Keratinocyte (primary cell): ENCODE measurements around the gene GUCY1A1. TPM values are rescaled to one million over a fixed set of nuclear protein-coding genes. Genes with fewer than 3 reads are reported as not detected.

ENCODE experiments used
- DNase-seq: peaks from one replicate; pipeline ENCODE4 v3.0.0-alpha.2; 2011; ENCODE audit warnings: low read depth, missing footprints, low spot score
- FAIRE-seq: peaks from 2 replicates; lab custom pipeline; 2011; peaks lifted over from hg19 to GRCh38; lab: Jason Lieb, UNC
- H2AFZ ChIP-seq: 2 replicates; pipeline ENCODE4 v1.6.0; 2012; ENCODE audit warnings: low read length, control low read depth, inconsistent platforms; ENCODE audit not compliant: control insufficient read depth
- H3K27ac ChIP-seq: 2 replicates; pipeline ENCODE4 v1.5.1; 2011; ENCODE audit warnings: low read length; ENCODE audit not compliant: control insufficient read depth, insufficient read depth
- H3K27me3 ChIP-seq: 3 replicates; pipeline ENCODE4 v1.6.0; 2011; ENCODE audit warnings: low read length; ENCODE audit not compliant: control insufficient read depth, insufficient read depth; ENCODE audit errors: extremely low read depth
- H3K36me3 ChIP-seq, 2 experiments: 2 replicates in 1 of 2; 3 replicates in 1 of 2; pipeline ENCODE4 v1.5.1; 2011; ENCODE audit warnings: low read length in 2 of 2, mild to moderate bottlenecking in 1 of 2; ENCODE audit not compliant: control insufficient read depth in 2 of 2, insufficient read depth in 2 of 2; ENCODE audit errors: extremely low read depth in 1 of 2
- H3K4me1 ChIP-seq: 3 replicates; pipeline ENCODE4 v1.5.1; 2011; ENCODE audit warnings: low read length; ENCODE audit not compliant: control insufficient read depth, insufficient read depth; ENCODE audit errors: extremely low read depth
- H3K4me2 ChIP-seq: 3 replicates; pipeline ENCODE4 v1.6.0; 2011; ENCODE audit warnings: low read depth, low read length; ENCODE audit not compliant: control insufficient read depth, insufficient read depth; ENCODE audit errors: extremely low read depth
- H3K4me3 ChIP-seq, 3 experiments: fragments of 200-600 bp in 1 of 3; sonication (generic) in 1 of 3; 2 replicates in 2 of 3; 3 replicates in 1 of 3; pipeline ENCODE4 v1.5.1; 2011 to 2016; ENCODE audit warnings: low read length in 3 of 3, mild to moderate bottlenecking in 3 of 3, control low read depth in 2 of 3, inconsistent platforms in 1 of 3, low read depth in 1 of 3, mixed read lengths in 1 of 3, mixed run types in 1 of 3, moderate library complexity in 1 of 3; ENCODE audit not compliant: control insufficient read depth in 2 of 3, insufficient read depth in 2 of 3; ENCODE audit errors: extremely low read depth in 1 of 3
- H3K79me2 ChIP-seq: 2 replicates; pipeline ENCODE4 v1.6.0; 2012; ENCODE audit warnings: low read length; ENCODE audit not compliant: control insufficient read depth, insufficient read depth
- H3K9ac ChIP-seq: 3 replicates; pipeline ENCODE4 v1.6.0; 2011; ENCODE audit warnings: low read length; ENCODE audit not compliant: control insufficient read depth, insufficient read depth; ENCODE audit errors: extremely low read depth
- H3K9me1 ChIP-seq: 3 replicates; pipeline ENCODE4 v1.6.0; 2011; ENCODE audit warnings: low read length; ENCODE audit not compliant: control insufficient read depth, insufficient read depth; ENCODE audit errors: extremely low read depth
- H3K9me3 ChIP-seq: 2 replicates; pipeline ENCODE4 v1.5.1; 2012; ENCODE audit warnings: low read depth, low read length; ENCODE audit not compliant: control insufficient read depth
- H4K20me1 ChIP-seq: 3 replicates; pipeline ENCODE4 v1.6.0; 2011; ENCODE audit warnings: low read length; ENCODE audit not compliant: control insufficient read depth, insufficient read depth; ENCODE audit errors: extremely low read depth
- EZH2 ChIP-seq: IDR thresholded peaks from one replicate; pipeline ENCODE4 v1.6.1; 2012; ENCODE audit warnings: inconsistent platforms, mild to moderate bottlenecking, low read length, moderate library complexity
- dilution Hi-C: fragments of 300-500 bp; cut with MboI; formaldehyde crosslinking; loops from one replicate; pipeline ENCODE4 v1.7.0; 2020; ENCODE audit warnings: low sequenced_read_pairs; ENCODE audit not compliant: extremely low pct_ligation_motif_present
- polyA plus RNA-seq, 5 experiments: library from polyadenylated mRNA; depleted of rRNA in 3 of 5; stranded (reverse) in 3 of 5; stranded (forward) in 1 of 5; unstranded in 1 of 5; fragments of >200 nt; gene quantifications; 1 replicate in 1 of 5; 2 replicates in 3 of 5; 3 replicates in 1 of 5; pipeline versions ENCODE4 v1.2.1 to v1.2.3, GENCODE V29; 2011 to 2012; ENCODE audit warnings: missing spikeins in 2 of 5, low read depth in 1 of 5, low replicate concordance in 1 of 5
- TF ChIP-seq, protein P1 (sequence below), 3 experiments: IDR thresholded peaks in 1 of 3; conservative IDR thresholded peaks in 1 of 3; optimal IDR thresholded peaks in 1 of 3; 2 replicates in 2 of 3; 3 replicates in 1 of 3; pipeline versions ENCODE3 to v1.5.1; 2011; ENCODE audit warnings: low read length in 3 of 3, mild to moderate bottlenecking in 3 of 3, moderate library complexity in 2 of 3, control low read depth in 1 of 3, inconsistent platforms in 1 of 3; ENCODE audit not compliant: insufficient read depth in 2 of 3; ENCODE audit errors: extremely low read depth in 1 of 3

Gene GUCY1A1
- polyA plus RNA-seq, 1 donor (not counting 4 experiments of a cell fraction or from before 2014, with no cell fraction given), result 0.05 TPM

GRCh38 chr4:155761047-155761446, 94.4 kb downstream of the GUCY1A1 start:
- H3K4me1 ChIP-seq, result no peaks in the 10 kb centered on the region
- H3K4me3 ChIP-seq, result no peak overlapping the region
- no peaks in the 10 kb centered on the region for H3K9me1 ChIP-seq
- dilution Hi-C loops, result no loop called here
- no peaks in the 10 kb centered on the region for H3K9me3 ChIP-seq
- H3K27ac ChIP-seq, result no peak overlapping the region
- FAIRE-seq (no peak), DNase-seq (no peak)
- peaks cover 18% of the 10 kb centered on the region for H3K27me3 ChIP-seq
- no peak overlapping the region for H2AFZ ChIP-seq
- H3K79me2 ChIP-seq, result no peaks in the 10 kb centered on the region
- TF ChIP-seq EZH2, result no peak
- no peaks in the 10 kb centered on the region for H3K36me3 ChIP-seq
- no peaks in the 10 kb centered on the region for H4K20me1 ChIP-seq
- H3K4me2 ChIP-seq, result no peak overlapping the region
- H3K9ac ChIP-seq, result no peak overlapping the region

DNA sequence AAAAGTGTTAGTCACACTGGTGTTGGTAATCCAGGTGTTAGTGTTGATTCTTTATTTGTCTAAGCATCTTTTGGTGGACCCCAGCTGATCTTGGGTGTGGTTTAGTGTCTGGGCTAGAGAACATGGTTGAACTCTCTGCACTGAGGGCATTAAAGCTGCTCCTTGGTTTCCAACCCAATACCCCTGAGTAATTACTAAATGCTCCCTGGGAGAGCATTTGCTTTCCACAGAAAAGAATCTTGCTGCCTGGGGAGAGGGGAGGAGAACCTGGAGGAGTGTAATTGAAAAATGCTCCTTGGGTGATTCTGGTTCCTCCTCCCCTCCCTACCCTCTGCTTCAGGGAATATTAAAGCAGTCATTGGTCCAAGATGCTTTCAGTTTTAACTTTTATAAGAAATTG, 95.3 kb downstream of the GUCY1A1 start:
- no peaks in the 10 kb centered on the region for H3K79me2 ChIP-seq
- DNase-seq, result no peak
- no peak overlapping the region for H3K4me2 ChIP-seq
- dilution Hi-C loops, result no loop called here
- peaks cover 18% of the 10 kb centered on the region for H3K27me3 ChIP-seq
- H3K27ac ChIP-seq, result no peak overlapping the region
- no peak for FAIRE-seq
- H3K36me3 ChIP-seq, result no peaks in the 10 kb centered on the region
- no peaks in the 10 kb centered on the region for H3K9me3 ChIP-seq
- no peaks in the 10 kb centered on the region for H3K4me1 ChIP-seq
- no peak overlapping the region for H3K9ac ChIP-seq
- H3K4me3 ChIP-seq, result no peak overlapping the region
- TF ChIP-seq, protein P1, sequence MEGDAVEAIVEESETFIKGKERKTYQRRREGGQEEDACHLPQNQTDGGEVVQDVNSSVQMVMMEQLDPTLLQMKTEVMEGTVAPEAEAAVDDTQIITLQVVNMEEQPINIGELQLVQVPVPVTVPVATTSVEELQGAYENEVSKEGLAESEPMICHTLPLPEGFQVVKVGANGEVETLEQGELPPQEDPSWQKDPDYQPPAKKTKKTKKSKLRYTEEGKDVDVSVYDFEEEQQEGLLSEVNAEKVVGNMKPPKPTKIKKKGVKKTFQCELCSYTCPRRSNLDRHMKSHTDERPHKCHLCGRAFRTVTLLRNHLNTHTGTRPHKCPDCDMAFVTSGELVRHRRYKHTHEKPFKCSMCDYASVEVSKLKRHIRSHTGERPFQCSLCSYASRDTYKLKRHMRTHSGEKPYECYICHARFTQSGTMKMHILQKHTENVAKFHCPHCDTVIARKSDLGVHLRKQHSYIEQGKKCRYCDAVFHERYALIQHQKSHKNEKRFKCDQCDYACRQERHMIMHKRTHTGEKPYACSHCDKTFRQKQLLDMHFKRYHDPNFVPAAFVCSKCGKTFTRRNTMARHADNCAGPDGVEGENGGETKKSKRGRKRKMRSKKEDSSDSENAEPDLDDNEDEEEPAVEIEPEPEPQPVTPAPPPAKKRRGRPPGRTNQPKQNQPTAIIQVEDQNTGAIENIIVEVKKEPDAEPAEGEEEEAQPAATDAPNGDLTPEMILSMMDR (optimal IDR thresholded peaks at IDR 0.05 in 1 of 3, IDR thresholded peaks at IDR 0.05 in 1 of 3, conservative IDR thresholded peaks at IDR 0.05 in 1 of 3; ENCODE audit: extremely low read depth in 1 of 3, insufficient read depth in 2 of 3, low read length in 3 of 3), result no peak
- TF ChIP-seq EZH2, result no peak
- H2AFZ ChIP-seq, result no peak overlapping the region
- no peaks in the 10 kb centered on the region for H4K20me1 ChIP-seq
- H3K9me1 ChIP-seq, result no peaks in the 10 kb centered on the region

DNA sequence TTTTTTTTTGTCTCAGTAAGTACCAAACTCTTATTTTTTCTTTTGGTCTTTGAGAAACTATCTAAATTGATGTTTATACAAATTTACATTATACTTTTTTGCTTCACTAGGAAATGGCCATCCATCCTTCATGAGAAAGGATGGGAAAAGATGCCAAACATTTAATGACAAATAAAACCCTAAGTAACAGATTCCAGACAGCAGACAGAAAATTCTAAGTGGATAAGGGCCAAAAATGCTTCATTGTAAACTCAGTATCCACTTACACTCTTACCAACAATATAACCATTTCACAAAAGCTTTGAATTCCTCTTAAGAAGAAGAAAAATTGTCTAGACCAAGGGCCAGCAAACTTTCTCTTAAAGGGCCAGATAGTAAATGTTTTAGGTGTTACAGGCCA, 95.7 kb downstream of the GUCY1A1 start:
- Histone ChIP-seq H3K9me3 (no peaks in the 10 kb centered on the region), H3K27me3 (peaks cover 18% of the 10 kb centered on the region), H3K36me3 (no peaks in the 10 kb centered on the region), H3K4me3 (no peak overlapping the region), H3K4me1 (no peaks in the 10 kb centered on the region), H3K79me2 (no peaks in the 10 kb centered on the region), H4K20me1 (no peaks in the 10 kb centered on the region), H3K9ac (no peak overlapping the region), H3K4me2 (no peak overlapping the region), H3K27ac (no peak overlapping the region), H3K9me1 (no peaks in the 10 kb centered on the region), H2AFZ (no peak overlapping the region)
- TF ChIP-seq, protein P1 (optimal IDR thresholded peaks at IDR 0.05 in 1 of 3, IDR thresholded peaks at IDR 0.05 in 1 of 3, conservative IDR thresholded peaks at IDR 0.05 in 1 of 3; ENCODE audit: extremely low read depth in 1 of 3, insufficient read depth in 2 of 3, low read length in 3 of 3), result no peak
- TF ChIP-seq EZH2, result no peak
- DNase-seq, result no peak
- no peak for FAIRE-seq
- dilution Hi-C loops, result no loop called here
